Spleen (tissue), 11 donors: Measurements from ENCODE around the gene NFKBIL1. TPM values are rescaled to one million over a fixed set of nuclear protein-coding genes. Genes with fewer than 3 reads are reported as not detected.

Source experiments
- DNase-seq: peaks from one replicate; pipeline ENCODE4 v3.0.0-alpha.2; 2020
- H3K27ac ChIP-seq, 8 donors: fragments of 200-600 bp; sonication (generic) in 7 of 8; 1 replicate in 4 of 8; 2 replicates in 4 of 8; pipeline versions ENCODE4 v1.5.0 to v1.8.0; 2016 to 2021; ENCODE audit warnings: inconsistent platforms in 4 of 8, mild to moderate bottlenecking in 4 of 8, moderate library complexity in 1 of 8
- H3K27me3 ChIP-seq, 7 donors: fragments of 200-600 bp; sonication (generic) in 6 of 7; replicated peaks in 1 of 7; 1 replicate in 4 of 7; 2 replicates in 3 of 7; pipeline versions ENCODE4 v1.5.0 to v1.8.0; 2016 to 2021; ENCODE audit warnings: inconsistent platforms in 3 of 7, mild to moderate bottlenecking in 1 of 7
- H3K36me3 ChIP-seq, 6 donors: fragments of 200-600 bp; sonication (generic) in 5 of 6; 1 replicate in 4 of 6; 2 replicates in 2 of 6; pipeline versions ENCODE4 v1.5.0 to v1.8.0; 2016 to 2021; ENCODE audit warnings: inconsistent platforms in 2 of 6
- H3K4me1 ChIP-seq, 6 donors: fragments of 200-600 bp; sonication (generic) in 5 of 6; 1 replicate in 3 of 6; 2 replicates in 3 of 6; pipeline versions ENCODE4 v1.5.0 to v1.8.0; 2016 to 2021; ENCODE audit warnings: inconsistent platforms in 3 of 6
- H3K4me3 ChIP-seq, 8 donors: fragments of 200-600 bp; sonication (generic) in 7 of 8; 1 replicate in 4 of 8; 2 replicates in 4 of 8; pipeline versions ENCODE4 v1.5.0 to v1.8.0; 2016 to 2021; ENCODE audit warnings: inconsistent platforms in 4 of 8, mild to moderate bottlenecking in 4 of 8, moderate library complexity in 2 of 8
- H3K9me3 ChIP-seq, 8 donors: fragments of 200-600 bp; sonication (generic) in 7 of 8; 1 replicate in 4 of 8; 2 replicates in 4 of 8; pipeline versions ENCODE4 v1.5.0 to v1.8.0; 2016 to 2021; ENCODE audit warnings: inconsistent platforms in 4 of 8
- POLR2A ChIP-seq, 3 donors: fragments of 450-650 bp; IDR thresholded peaks; one replicate each; pipeline ENCODE4 v1.5.1; 2017; ENCODE audit warnings: antibody characterized with exemption in 3 of 3, mild to moderate bottlenecking in 1 of 3
- POLR2AphosphoS5 ChIP-seq, 3 donors: sonication (generic); formaldehyde crosslinking; IDR thresholded peaks; one replicate each; pipeline ENCODE4 v1.5.1; 2017; ENCODE audit warnings: antibody characterized with exemption in 3 of 3
- WGBS, 5 donors: extraction: QIAGEN DNeasy Blood & Tissue Kit in 3 of 5; methylation state at CpG; one replicate each; pipeline versions ENCODE4 v1.1.5 to v1.1.7; 2013 to 2018; 5-methylcytosine and 5-hydroxymethylcytosine counted together
- intact Hi-C: fragments of 100-400 bp; cut with DNase I; formaldehyde crosslinking; loops from one replicate; pipeline ENCODE4 v1.15.0; 2023; ENCODE audit warnings: low total_unique reads
- polyA plus RNA-seq, 3 donors: library from polyadenylated mRNA; stranded (reverse); fragments of 200-250 nt; gene quantifications; one replicate each; pipeline ENCODE4 v1.2.1, GENCODE V29; 2013
- total RNA-seq, 7 donors: library from RNA; depleted of rRNA in 3 of 7; stranded (reverse); fragments of >200 nt in 3 of 7; fragmentation: NEBNext Ultra II Directional in 4 of 7; extraction: Animal tissue kit (Norgen Biotek cat#: 25700) in 4 of 7; gene quantifications; one replicate each; pipeline versions ENCODE4 v1.1.0 to v1.2.1, GENCODE V29; 2016 to 2021
- TF ChIP-seq, protein P1 (sequence below), 11 experiments: fragments of 200-600 bp in 7 of 11; fragments of 450-650 bp in 4 of 11; sonication (generic) in 4 of 11; IDR thresholded peaks in 8 of 11; conservative IDR thresholded peaks in 3 of 11; 1 replicate in 7 of 11; 2 replicates in 4 of 11; pipeline versions ENCODE4 v1.4.0 to v1.8.0; 2016 to 2021; ENCODE audit warnings: antibody characterized with exemption in 11 of 11, inconsistent platforms in 4 of 11, mild to moderate bottlenecking in 1 of 11
- donor health status: healthy with polysubstance abuse.
- donor health status: DM: no; HTN: no; CAD: no; lungs with moderate emphysema.
- donor health status: DM: no; HTN: no; CAD: no.
- donor health status: Bipolar disorder and iron deficiency.
- donor health status: healthy.
- donor health status: DM: no; HTN: no; CAD: no.
- donor health status: DM: yes; HTN: yes; CAD: no.

Gene NFKBIL1
- total and polyA plus RNA-seq, 10 donors: 11.0 to 36.3 (median 19.4) TPM

DNA sequence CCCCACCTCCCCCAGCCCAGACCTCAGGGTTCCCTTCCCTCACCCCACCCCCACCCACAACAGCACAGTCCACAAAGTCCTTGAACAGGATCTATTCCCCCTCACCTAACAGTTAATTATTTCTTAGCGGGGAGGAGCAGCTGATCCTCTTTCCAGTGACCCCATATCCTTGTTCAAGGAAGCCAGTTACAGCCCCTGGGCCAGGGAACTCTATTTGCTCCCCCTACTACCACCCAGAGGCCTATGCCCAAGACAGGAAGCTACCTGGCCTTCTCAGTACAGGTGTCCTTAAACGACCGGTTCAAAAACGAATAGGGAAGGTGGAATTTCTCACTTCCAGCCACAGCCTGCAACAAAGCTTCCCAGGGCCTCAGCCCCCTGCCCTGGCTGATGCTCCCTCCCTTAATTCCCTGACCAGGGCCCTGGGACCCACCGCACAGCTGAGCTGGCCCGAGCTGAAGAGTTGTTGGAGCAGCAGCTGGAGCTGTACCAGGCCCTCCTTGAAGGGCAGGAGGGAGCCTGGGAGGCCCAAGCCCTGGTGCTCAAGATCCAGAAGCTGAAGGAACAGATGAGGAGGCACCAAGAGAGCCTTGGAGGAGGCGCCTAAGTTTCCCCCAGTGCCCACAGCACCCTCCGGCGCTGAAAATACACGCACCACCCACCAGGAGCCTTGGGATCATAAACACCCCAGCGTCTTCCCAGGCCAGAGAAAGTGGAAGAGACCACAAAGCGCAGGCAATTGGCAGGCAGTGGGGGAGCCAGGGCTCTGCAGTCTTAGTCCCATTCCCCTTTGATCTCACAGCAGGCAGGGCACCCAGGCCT lies 17.9 kb upstream of the NFKBIL1 start:
- TF ChIP-seq POLR2A (IDR thresholded peaks at IDR 0.05) (no peak), POLR2AphosphoS5 (IDR thresholded peaks at IDR 0.05) (peak; percentile 59 to 79 (median 66))
- TF ChIP-seq, protein P1, sequence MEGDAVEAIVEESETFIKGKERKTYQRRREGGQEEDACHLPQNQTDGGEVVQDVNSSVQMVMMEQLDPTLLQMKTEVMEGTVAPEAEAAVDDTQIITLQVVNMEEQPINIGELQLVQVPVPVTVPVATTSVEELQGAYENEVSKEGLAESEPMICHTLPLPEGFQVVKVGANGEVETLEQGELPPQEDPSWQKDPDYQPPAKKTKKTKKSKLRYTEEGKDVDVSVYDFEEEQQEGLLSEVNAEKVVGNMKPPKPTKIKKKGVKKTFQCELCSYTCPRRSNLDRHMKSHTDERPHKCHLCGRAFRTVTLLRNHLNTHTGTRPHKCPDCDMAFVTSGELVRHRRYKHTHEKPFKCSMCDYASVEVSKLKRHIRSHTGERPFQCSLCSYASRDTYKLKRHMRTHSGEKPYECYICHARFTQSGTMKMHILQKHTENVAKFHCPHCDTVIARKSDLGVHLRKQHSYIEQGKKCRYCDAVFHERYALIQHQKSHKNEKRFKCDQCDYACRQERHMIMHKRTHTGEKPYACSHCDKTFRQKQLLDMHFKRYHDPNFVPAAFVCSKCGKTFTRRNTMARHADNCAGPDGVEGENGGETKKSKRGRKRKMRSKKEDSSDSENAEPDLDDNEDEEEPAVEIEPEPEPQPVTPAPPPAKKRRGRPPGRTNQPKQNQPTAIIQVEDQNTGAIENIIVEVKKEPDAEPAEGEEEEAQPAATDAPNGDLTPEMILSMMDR (IDR thresholded peaks at IDR 0.05 in 8 of 11, conservative IDR thresholded peaks at IDR 0.05 in 3 of 11): no peak
- Histone ChIP-seq H3K36me3 (peaks cover 2 to 67% (median 52%) of the 10 kb centered on the region in 6 donors), H3K4me3 (no peak overlapping the region), H3K9me3 (no peaks in the 10 kb centered on the region), H3K27me3 (no peaks in the 10 kb centered on the region), H3K27ac (no peak overlapping the region), H3K4me1 (peaks cover 0 to 28% (median 21%) of the 10 kb centered on the region in 6 donors)
- 57 to 70% (median 61%) methylated on average over 9 to 12 of the region's 12 CpGs for WGBS, 5 donors
- intact Hi-C loops: no loop called here
- no peak for DNase-seq

DNA sequence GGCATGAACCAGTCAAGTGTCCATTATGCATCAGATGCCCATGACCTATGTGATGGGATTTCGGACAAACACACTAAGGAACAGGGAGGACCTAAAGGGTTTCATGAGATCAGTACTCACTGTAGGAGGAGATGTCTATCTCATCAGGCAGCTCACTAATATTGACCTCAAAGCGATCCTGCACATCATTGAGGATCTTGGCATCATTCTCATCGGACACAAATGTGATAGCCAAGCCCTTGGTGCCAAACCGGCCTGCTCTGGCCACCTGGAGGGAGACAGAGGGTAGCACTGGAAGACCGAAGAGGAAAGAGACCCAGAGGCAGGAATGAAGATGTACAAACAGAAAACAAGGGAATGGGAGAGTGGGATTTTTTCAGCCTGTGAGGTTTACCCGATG lies 16.7 kb upstream of the NFKBIL1 start:
- intact Hi-C loops: no loop called here
- Histone ChIP-seq H3K27ac (no peak overlapping the region), H3K4me1 (peaks cover 2 to 36% (median 21%) of the 10 kb centered on the region in 6 donors), H3K9me3 (no peaks in the 10 kb centered on the region), H3K27me3 (no peaks in the 10 kb centered on the region), H3K36me3 (peaks cover 12 to 78% (median 63%) of the 10 kb centered on the region in 6 donors), H3K4me3 (no peak overlapping the region)
- peak in 1 of 3 donors; percentile 37 for TF ChIP-seq POLR2AphosphoS5 (IDR thresholded peaks at IDR 0.05)
- TF ChIP-seq, protein P1 (IDR thresholded peaks at IDR 0.05 in 8 of 11, conservative IDR thresholded peaks at IDR 0.05 in 3 of 11): no peak
- no peak for TF ChIP-seq POLR2A (IDR thresholded peaks at IDR 0.05)
- no peak for DNase-seq
- 72 to 78% (median 75%) methylated on average over 5 to 6 of the region's 6 CpGs for WGBS, 5 donors

DNA sequence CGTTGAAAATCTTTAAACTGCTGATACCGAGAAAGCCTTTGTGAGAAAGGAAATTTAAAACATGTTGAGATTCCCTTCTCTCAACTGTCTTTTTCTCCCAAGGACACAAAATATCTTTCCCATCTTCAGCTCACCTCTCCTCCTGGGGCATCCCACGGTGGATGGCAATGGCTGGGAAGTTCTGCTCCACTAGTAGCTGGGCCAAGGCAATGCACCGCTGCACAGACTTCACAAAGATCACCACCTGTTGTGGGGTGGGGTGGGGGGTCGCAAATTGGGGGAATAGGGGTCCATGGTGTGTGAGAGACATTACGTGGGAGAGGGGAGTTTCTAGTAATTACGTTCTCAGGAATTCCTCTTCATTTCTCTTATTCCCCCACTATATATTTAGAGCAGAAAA lies 16.2 kb upstream of the NFKBIL1 start:
- Histone ChIP-seq H3K9me3 (no peaks in the 10 kb centered on the region), H3K27me3 (no peaks in the 10 kb centered on the region), H3K4me1 (peaks cover 2 to 41% (median 21%) of the 10 kb centered on the region in 6 donors), H3K36me3 (peaks cover 16 to 83% (median 68%) of the 10 kb centered on the region in 6 donors), H3K27ac (no peak overlapping the region), H3K4me3 (no peak overlapping the region)
- DNase-seq: no peak
- WGBS, 5 donors: 89 to 97% (median 91%) methylated on average over 7 of the region's 7 CpGs
- intact Hi-C loops: no loop called here
- TF ChIP-seq POLR2AphosphoS5 (IDR thresholded peaks at IDR 0.05) (no peak), POLR2A (IDR thresholded peaks at IDR 0.05) (no peak)
- TF ChIP-seq, protein P1 (IDR thresholded peaks at IDR 0.05 in 8 of 11, conservative IDR thresholded peaks at IDR 0.05 in 3 of 11): no peak
